Amygdala (tissue), 56 donors: ENCODE results near the gene SSNA1.
"Not testable (repeated sequence)": the region's sequence is repeated elsewhere in the genome, so short reads cannot be mapped to it uniquely, and the experiment has no call there.

Source experiments
- DNase-seq, 56 donors: peaks; one replicate each; lab custom pipeline; 2025; lab: John Stamatoyannopoulos, UW

Gene SSNA1

DNA sequence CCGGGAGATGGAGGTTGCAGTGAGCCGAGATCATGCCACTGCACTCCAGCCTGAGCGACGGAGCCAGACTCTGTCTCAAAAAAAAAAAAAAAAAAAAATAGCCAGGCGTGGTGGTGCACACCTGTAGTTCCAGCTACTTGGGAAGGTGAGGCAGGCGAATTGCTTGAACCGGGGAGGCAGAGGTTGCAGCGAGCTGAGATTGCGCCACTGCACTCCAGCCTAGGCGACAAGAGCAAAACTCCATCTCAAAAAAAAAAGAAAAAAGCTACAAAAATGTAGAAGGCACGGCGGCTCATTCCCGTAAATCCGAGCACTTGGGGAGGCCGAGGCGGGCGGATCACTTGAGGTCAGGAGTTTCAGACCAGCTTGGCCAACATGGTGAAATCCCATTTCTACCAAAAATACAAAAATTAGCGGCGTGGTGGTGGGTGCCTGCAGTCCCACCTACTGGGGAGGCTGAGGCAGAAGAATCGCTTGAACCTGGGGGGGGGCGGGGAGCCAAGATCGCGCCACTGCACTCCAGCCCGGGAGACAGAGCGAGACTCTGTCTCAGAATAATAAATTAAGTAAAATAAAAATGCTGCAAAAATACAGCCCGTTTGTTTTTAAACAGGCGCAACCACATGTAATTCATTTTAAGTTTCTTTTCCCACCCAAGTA, 51.2 kb downstream of the SSNA1 start:
- not testable (repeated sequence) for DNase-seq
